A375 (cell line): ENCODE measurements around the gene LRRC41. TPM values are rescaled to one million over a fixed set of nuclear protein-coding genes. Genes with fewer than 3 reads are reported as not detected.

Experiments used
- total RNA-seq: library from RNA; depleted of rRNA; stranded (reverse); fragments of >200 nt; shearing (Covaris generic); gene quantifications from 2 replicates; pipeline ENCODE4 v1.2.3, GENCODE V29; 2014; rRNA removed

The LRRC41 gene
- total RNA-seq, result 61.8 and 64.2 TPM in 2 replicates

DNA sequence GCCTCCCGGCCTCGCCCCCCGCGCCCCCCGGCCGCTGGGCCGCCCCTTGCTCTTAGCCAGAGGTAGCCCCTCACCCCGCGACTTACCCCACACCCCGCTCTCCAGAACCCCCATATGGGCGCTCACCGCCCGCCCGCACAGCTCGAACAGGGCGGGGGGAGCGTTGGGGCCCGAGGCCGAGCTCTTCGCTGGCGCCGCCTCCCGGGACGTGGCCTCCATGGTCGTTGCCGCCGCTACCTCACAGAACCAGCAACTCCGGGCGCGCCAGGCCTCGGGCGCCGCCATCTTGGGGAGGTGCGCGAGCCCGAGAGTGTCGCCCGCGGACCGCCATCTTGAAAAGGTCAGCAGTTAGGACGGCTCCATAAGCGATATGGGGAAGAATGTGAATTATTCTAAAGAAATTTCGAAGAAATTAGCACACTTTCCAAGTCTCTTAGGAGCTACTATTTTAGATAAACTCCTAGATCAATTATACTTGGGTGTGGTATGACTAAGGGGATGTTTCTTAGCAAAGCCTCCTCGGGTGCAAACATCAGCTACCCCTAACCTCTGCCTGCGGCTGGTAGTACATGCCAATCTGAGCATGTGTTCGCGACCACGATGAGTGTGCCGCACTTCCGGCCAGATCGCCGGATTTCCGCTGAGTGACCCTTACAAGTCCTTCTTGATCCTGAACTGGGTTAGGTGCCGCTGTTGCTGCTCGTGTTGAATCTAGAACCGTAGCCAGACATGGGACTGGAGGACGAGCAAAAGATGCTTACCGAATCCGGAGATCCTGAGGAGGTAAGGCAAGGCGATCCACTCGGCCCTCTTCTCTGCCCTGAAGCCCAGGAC lies at the start of gene LRRC41, which contains the start of gene UQCRH:
Gene LRRC41, minus strand, starts transcription at position 579 of the 834 bp plus-strand sequence. Its CDS starts 294 bp downstream, at position 285.
Gene UQCRH, plus strand, starts transcription at position 661 of the 834 bp plus-strand sequence. Its CDS starts 69 bp downstream, at position 730.

DNA sequence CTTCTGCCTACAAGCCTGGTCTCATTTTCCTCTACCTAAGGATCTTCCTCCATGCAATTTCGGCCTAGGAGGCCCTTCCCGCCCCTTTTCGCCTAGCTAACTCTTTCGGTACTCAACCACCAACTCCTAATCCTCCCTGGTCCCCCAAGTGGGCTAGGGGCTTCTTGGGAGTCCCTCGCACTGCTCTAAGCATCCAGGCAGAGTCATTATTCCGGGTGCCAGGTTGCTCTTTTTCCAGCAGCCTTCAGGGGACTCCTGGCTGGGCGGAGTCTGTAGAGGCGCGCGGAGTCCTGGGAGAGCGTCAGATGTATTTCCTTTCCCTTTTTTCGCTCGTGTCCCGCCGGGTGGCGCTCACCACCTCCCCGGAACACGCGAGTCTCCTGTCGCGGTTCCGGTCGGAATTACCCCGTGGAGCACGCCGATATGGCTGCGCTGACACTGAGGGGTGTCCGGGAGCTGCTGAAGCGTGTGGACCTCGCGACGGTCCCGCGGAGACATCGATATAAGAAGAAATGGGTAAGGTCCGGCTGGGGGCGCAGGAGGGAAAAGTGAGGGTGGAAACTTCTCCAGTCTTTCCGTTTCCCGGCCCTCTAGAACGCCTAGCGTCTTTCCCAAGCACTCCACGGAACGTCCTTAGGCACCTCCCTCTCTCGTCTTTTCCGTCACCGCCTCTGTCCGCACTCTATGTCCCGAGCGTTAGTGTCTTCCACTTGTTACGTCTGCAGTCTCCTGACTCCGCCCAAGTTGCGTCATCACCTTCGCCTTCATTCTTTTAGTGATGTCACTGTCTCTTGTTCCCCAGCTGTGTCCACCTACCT lies 37.2 kb upstream of the LRRC41 start, which contains the start of gene NSUN4:
Gene NSUN4, plus strand, starts transcription at position 404 of the 818 bp plus-strand sequence. Its CDS starts 20 bp downstream, at position 424.

DNA sequence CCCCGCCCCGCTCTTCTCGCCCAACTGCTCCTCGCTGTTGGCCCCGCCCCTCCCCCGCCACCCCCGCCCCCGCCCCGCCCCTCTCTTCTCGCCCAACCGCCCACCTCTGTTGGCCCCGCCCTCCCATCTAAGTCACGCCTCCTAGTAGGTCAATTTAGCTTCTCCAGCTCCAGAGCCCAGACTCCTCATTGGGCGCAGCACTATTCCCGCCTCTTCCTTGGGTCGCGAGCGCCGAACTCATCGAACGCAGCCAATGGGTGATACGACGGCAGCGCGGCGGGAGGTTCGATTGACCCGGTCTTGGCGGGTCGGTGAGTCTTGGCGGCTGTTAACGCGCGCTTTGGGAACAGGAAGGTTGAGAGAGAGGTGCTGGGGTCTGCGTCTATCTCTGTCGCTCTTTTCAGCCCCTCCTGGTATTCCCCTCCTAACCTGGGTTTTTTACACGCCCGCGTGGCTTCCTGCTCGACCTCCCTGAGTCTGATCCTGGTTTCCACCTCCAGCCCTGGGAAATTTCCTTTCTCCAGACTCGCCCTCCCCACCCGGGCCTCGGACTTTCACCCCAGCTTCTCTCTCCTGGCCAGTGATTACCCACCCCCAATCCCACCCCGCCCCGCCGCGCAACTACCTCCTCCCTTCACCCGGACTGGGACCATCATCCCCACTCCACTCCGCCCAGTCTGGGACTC lies 55.8 kb downstream of the LRRC41 start, which contains the start of gene RAD54L:
Gene RAD54L, plus strand, starts transcription at position 328 of the 686 bp plus-strand sequence. CDS start 643 bp downstream, outside the sequence.

Other genes with a start within 250 kb of the LRRC41 start
- 4.4 and 4.8 TPM in 2 replicates for gene PIK3R3, start 171.0 kb downstream of the LRRC41 start, total RNA-seq
- gene TSPAN1, start 128.5 kb downstream of the LRRC41 start, total RNA-seq, result 1.3 TPM in 1 of 2 replicates, not detected in the other
- not detected in 2 replicates for gene P3R3URF, start 127.1 kb downstream of the LRRC41 start, total RNA-seq
- 104 and 108 TPM in 2 replicates for gene POMGNT1, start 105.2 kb downstream of the LRRC41 start, total RNA-seq
- gene LURAP1, start 100.3 kb downstream of the LRRC41 start, total RNA-seq, result 1.5 and 2.5 TPM in 2 replicates
- gene RAD54L, start 55.9 kb downstream of the LRRC41 start, total RNA-seq, result 16.8 and 18.4 TPM in 2 replicates
- 1,270 and 1,540 TPM in 2 replicates for gene UQCRH, start 82 bp upstream of the LRRC41 start, total RNA-seq
- 18.7 and 21.8 TPM in 2 replicates for gene NSUN4, start 37.2 kb upstream of the LRRC41 start, total RNA-seq
- 0.30 and 1.5 TPM in 2 replicates for gene FAAH, start 90.7 kb upstream of the LRRC41 start, total RNA-seq
- gene DMBX1, start 186.2 kb upstream of the LRRC41 start, total RNA-seq, result 0.19 TPM in 1 of 2 replicates, not detected in the other
- not detected in 2 replicates for gene KNCN, start 248.0 kb upstream of the LRRC41 start, total RNA-seq